ENCODE data around the gene ZNF385D. TPM values are rescaled to one million over a fixed set of nuclear protein-coding genes. Genes with fewer than 3 reads are reported as not detected.

Gene ZNF385D
- polyA plus RNA-seq, 1 of the 3 experiments (the other 2 are of a cell fraction): 1.8 TPM

- TF ChIP-seq REST (IDR thresholded peaks at IDR 0.05; ENCODE audit: low read depth, low read length): no peak
- no peak for TF ChIP-seq TAF1 (IDR thresholded peaks at IDR 0.05; ENCODE audit: borderline replicate concordance, low read depth, low read length)
- TF ChIP-seq PBX3 (IDR thresholded peaks at IDR 0.05): 0 out of 2 replicates have a peak, but pooled peaks have one; percentile 5
- no peak for TF ChIP-seq TEAD4 (IDR thresholded peaks at IDR 0.05; ENCODE audit: borderline replicate concordance, insufficient read depth)
Observed at GRCh38 chr3:21697707-21698106, 53.3 kb downstream of the ZNF385D start (continued).

GRCh38 chr3:21694506-21694905, 56.5 kb downstream of the ZNF385D start:
- H3K4me2 ChIP-seq: no peak overlapping the region
- no peak for DNase-seq
- H3K9ac ChIP-seq: no peak overlapping the region

More at GRCh38 chr3:21694506-21694905, 56.5 kb downstream of the ZNF385D start:
- H3K4me1 ChIP-seq (ENCODE audit: control insufficient read depth in 1 of 2, insufficient read depth in 2 of 2, low read depth in 1 of 2, low read length in 1 of 2): no peaks in the 10 kb centered on the region
- no peak overlapping the region for H3K4me3 ChIP-seq (ENCODE audit: low read depth in 2 of 2, low read length in 1 of 2)
- no peak overlapping the region for H3K27ac ChIP-seq (ENCODE audit: low read depth in 2 of 2, low read length in 1 of 2)
- H3K36me3 ChIP-seq (replicated peaks in 1 of 2; ENCODE audit: control insufficient read depth in 1 of 2, insufficient read depth in 2 of 2, low read length in 1 of 2): no peaks in the 10 kb centered on the region
- no peak for TF ChIP-seq USF1 (IDR thresholded peaks at IDR 0.05; ENCODE audit: borderline replicate concordance, low read depth)
- TF ChIP-seq ELF1 (IDR thresholded peaks at IDR 0.05): no peak
- TF ChIP-seq RAD21 (IDR thresholded peaks at IDR 0.05; ENCODE audit: low read length): no peak
- no peak for TF ChIP-seq IRF3 (IDR thresholded peaks at IDR 0.05; ENCODE audit: low read depth, low read length)
- TF ChIP-seq NRF1 (IDR thresholded peaks at IDR 0.05; ENCODE audit: low read depth, low read length): no peak
- H3F3A ChIP-seq (replicated peaks; ENCODE audit: insufficient read depth): no peaks in the 10 kb centered on the region
- no peaks in the 10 kb centered on the region for H3K27me3 ChIP-seq (ENCODE audit: insufficient read depth)
- H4K20me1 ChIP-seq (ENCODE audit: insufficient read depth): no peaks in the 10 kb centered on the region
- no peaks in the 10 kb centered on the region for H3K9me2 ChIP-seq
- ChIA-PET CTCF (no interaction called here), POLR2A (no interaction called here)
- H2AFZ ChIP-seq (ENCODE audit: low read depth): peak overlapping the region; percentile 35; the same call in 1 of the 2 replicates
- no peaks in the 10 kb centered on the region for H3K79me2 ChIP-seq (ENCODE audit: insufficient read depth)
- 69% methylated on average over 4 of the region's 4 CpGs for WGBS (ENCODE audit: low lambda C conversion rate)
- H3K9me3 ChIP-seq: no peaks in the 10 kb centered on the region

All from SK-N-SH (cell line).